ENCODE data around the gene SLC4A1AP.
"Not testable (repeated sequence)": the region's sequence is repeated elsewhere in the genome, so short reads cannot be mapped to it uniquely, and the experiment has no call there.

The SLC4A1AP gene

DNA sequence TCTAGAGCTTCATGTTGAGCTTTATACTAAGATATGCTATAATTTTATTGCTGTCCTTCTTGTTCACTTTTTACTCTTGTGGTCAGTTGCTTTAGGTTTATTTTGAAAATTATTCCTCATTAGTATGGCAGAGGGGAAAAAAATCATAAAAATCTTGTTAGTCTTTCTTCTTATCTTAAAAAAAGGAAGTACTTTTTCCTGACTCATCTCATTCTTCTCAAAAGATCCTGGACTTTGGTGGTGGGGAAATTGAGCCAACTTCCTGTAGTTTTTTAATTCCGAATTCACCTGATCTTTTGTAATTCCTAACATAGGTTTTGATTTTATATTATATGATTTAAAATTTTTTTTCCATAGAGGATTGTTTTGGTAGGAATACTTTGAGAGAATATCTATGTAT is 3.8 kb downstream of the SLC4A1AP start:
- DNase-seq (no peak), ATAC-seq (no peak)
- Mint-ChIP-seq H3K36me3 (ENCODE audit: low read depth) (peaks cover 33% of the 10 kb centered on the region), H3K4me1 (peaks cover 39% of the 10 kb centered on the region), H3K27me3 (peaks cover 2% of the 10 kb centered on the region), H3K27ac (no peak overlapping the region), H3K9me3 (no peaks in the 10 kb centered on the region), H3K4me3 (no peak overlapping the region)

DNA sequence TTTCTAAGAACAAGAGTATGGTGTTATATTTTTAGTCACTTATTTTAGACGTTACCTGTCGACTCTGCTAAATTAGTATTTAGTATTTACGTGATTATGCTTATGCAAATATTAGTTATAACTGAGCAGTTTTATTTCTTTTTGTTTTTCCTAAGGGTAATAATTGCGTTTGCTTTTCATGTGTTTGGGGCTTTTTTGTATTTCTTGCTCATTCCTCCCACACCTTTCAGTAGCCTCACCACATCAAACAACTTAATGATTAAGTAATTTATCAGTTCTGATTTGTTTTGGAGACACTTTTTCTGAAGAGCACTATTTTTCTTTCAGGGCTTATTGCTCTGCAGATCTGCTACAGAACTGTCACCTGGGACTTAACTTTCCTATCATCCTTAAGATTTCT is 7.5 kb downstream of the SLC4A1AP start:
- Mint-ChIP-seq H3K4me3 (no peak overlapping the region), H3K27ac (no peak overlapping the region), H3K36me3 (ENCODE audit: low read depth) (peaks cover 46% of the 10 kb centered on the region), H3K9me3 (no peaks in the 10 kb centered on the region), H3K27me3 (no peaks in the 10 kb centered on the region), H3K4me1 (peaks cover 12% of the 10 kb centered on the region)
- no peak for DNase-seq
- no peak for ATAC-seq

DNA sequence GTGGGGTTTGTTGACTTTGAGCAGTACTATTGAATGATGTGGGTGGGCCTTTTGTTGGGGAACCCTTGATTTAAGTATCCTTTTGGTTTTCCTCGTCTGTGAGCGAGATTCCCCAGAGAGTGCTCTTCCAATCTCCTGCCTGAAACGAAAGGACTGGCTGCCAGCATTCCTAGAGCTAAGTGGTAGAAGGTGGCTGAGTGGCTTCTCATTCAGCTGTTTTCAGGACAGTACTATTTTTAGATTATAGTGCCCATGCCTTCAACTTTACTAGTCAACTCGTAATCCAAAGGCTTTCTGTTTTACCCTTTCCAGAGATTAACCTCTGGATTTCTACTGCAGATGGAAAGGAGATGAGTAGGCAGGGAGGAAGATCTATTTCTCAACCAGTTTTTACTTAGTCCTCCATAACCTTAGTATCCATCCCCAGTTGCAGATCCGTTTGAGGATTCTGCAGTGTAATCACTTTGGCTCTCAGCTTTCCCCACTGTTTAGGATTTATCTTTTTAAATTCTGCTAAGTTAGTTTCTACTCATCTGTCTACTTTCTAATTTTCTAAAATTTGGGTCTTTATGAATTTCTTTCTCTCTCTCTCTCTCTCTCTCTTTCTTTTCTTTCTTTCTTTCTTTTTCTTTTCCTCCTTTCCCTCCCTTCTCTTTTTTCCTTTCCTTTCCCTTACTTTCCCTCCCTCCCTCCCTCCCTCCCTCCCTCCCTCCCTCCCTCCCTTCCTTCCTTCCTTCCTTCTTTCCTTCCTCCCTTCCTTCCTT is 9.2 kb downstream of the SLC4A1AP start:
- peaks cover 6% of the 10 kb centered on the region for H3K4me1 Mint-ChIP-seq
- H3K27me3 Mint-ChIP-seq = no peaks in the 10 kb centered on the region
- H3K4me3 Mint-ChIP-seq = no peak overlapping the region
- DNase-seq (no peak), ATAC-seq (no peak)
- no peak overlapping the region for H3K27ac Mint-ChIP-seq
- no peaks in the 10 kb centered on the region for H3K9me3 Mint-ChIP-seq
- H3K36me3 Mint-ChIP-seq (ENCODE audit: low read depth) = peaks cover 44% of the 10 kb centered on the region

DNA sequence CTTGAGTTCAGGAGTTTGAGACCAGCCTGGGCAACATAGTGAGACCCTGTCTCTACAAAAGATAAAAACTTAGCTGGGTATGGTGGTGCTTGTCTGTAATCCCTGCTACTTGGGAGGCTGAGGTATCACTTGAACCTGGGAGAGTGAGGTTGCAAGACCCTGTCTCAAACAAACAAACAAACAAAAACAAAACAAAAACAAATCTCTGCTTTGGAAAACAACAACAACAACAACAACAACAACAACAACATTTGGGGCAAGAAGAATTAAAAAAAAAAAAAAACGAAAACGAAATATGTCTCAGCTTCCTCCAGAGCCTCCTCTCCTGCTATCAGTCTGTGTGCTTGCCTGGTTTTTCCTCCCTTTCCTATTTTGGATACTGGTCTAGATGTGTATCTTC is 16.9 kb downstream of the SLC4A1AP start:
- ATAC-seq (no peak), DNase-seq (no peak)
- peaks cover 48% of the 10 kb centered on the region for H3K36me3 Mint-ChIP-seq (ENCODE audit: low read depth)
- no peaks in the 10 kb centered on the region for H3K27me3 Mint-ChIP-seq
- no peaks in the 10 kb centered on the region for H3K9me3 Mint-ChIP-seq
- peaks cover 37% of the 10 kb centered on the region for H3K4me1 Mint-ChIP-seq
- no peak overlapping the region for H3K27ac Mint-ChIP-seq
- H3K4me3 Mint-ChIP-seq = no peak overlapping the region

DNA sequence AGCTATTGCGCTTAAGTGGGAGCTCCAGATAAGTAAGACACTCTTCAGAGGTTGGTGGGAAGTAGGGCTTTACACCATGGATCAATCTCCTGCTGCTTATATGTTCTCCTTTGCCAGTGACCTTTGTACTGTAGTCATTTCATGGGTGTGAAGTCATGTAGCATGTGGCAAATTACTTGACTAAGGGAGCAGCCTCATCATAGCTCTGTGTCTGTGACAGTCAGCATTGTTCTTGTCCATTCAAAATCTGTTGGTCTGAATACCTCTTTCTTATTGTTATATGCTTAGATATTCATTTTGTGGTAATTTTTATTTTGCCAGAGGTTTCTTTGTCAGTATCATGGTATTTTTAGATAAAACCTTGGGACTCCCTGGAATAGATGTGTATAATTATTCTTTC is 18.2 kb downstream of the SLC4A1AP start:
- H3K4me1 Mint-ChIP-seq = peaks cover 37% of the 10 kb centered on the region
- DNase-seq = no peak
- no peaks in the 10 kb centered on the region for H3K9me3 Mint-ChIP-seq
- H3K4me3 Mint-ChIP-seq = peak overlapping the region; percentile 33
- H3K27me3 Mint-ChIP-seq = no peaks in the 10 kb centered on the region
- H3K36me3 Mint-ChIP-seq (ENCODE audit: low read depth) = peaks cover 46% of the 10 kb centered on the region
- peak; percentile 83 for ATAC-seq
- peak overlapping the region; percentile 87 for H3K27ac Mint-ChIP-seq

DNA sequence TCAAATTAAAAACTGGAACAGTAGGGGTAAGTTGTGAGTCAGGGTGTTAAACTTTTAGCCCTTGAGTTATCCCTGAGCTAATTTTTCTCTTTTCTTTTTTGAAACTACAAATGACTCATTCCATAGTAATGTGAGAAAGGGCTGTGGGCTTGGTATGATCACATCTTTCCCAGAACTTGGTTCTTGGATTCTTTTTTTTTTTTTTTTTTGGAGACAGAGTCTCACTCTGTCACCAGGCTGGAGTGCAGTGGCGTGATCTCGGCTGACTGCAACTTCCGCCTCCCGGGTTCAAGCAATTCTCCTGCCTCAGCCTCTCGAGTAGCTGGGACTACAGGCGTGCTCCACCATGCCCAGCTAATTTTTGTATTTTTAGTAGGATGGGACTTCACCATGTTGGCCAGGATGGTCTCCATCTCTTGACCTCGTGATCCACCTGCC is 18.7 kb downstream of the SLC4A1AP start:
- not testable (repeated sequence) for H3K9me3 Mint-ChIP-seq, H3K27me3 Mint-ChIP-seq, DNase-seq
- Mint-ChIP-seq H3K4me1 (peaks cover 37% of the 10 kb centered on the region), H3K36me3 (ENCODE audit: low read depth) (peaks cover 43% of the 10 kb centered on the region), H3K4me3 (peak overlapping the region; percentile 33), H3K27ac (peak overlapping the region; percentile 87)
- peak; percentile 83 for ATAC-seq

- no peak overlapping the region for H3K4me3 Mint-ChIP-seq
Observed at GRCh38 chr2:27683390-27684071, 19.8 kb downstream of the SLC4A1AP start.

DNA sequence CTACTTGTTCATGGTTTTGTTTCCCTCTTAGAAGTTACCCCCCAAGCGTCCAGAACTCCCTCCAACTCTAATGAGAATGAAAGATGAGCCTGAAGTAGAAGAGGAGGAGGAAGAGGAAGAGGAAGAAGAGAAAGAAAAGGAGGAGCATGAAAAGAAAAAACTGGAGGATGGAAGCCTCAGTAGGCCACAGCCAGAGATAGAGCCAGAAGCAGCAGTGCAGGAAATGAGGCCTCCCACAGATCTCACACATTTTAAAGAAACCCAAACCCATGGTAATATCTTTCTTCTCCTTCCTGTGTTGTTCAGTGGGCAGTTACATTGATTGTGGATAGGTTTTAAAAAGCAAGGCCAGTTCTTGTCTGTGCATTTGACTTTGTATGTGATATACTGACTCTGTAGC is 21.3 kb downstream of the SLC4A1AP start:
- DNase-seq, H3K27me3 Mint-ChIP-seq, H3K9me3 Mint-ChIP-seq, H3K4me3 Mint-ChIP-seq, ATAC-seq: not testable (repeated sequence)
- H3K36me3 Mint-ChIP-seq (ENCODE audit: low read depth) = peaks cover 36% of the 10 kb centered on the region
- peaks cover 37% of the 10 kb centered on the region for H3K4me1 Mint-ChIP-seq
- H3K27ac Mint-ChIP-seq = peak overlapping the region; percentile 53

More at GRCh38 chr2:27683390-27684071, 19.8 kb downstream of the SLC4A1AP start:
- Mint-ChIP-seq H3K27me3 (no peaks in the 10 kb centered on the region), H3K36me3 (ENCODE audit: low read depth) (peaks cover 42% of the 10 kb centered on the region), H3K9me3 (no peaks in the 10 kb centered on the region), H3K27ac (peak overlapping the region; percentile 87), H3K4me1 (peaks cover 37% of the 10 kb centered on the region)
- ATAC-seq (peak; percentile 74), DNase-seq (peak; percentile 89)

DNA sequence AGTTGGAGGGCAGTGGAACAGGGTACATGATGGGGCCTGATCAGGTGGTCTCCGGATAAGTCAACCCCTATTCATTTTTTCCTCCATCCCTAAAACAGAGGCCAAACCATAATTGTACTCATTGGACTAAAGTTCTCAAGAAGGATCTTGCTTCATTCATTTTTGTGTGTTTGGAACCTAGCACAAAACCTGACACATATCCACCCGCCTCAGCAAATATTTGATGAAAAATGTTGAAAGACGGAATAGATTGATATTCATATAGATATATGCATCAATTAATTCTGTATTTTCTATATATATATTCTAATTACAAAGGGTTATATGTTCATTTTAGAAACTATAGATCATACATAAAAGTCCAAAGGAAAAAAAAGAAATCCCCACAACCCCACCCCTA is 21.9 kb downstream of the SLC4A1AP start:
- H3K9me3 Mint-ChIP-seq = no peaks in the 10 kb centered on the region
- no peaks in the 10 kb centered on the region for H3K27me3 Mint-ChIP-seq
- ATAC-seq (no peak), DNase-seq (no peak)
- H3K4me3 Mint-ChIP-seq = no peak overlapping the region
- H3K27ac Mint-ChIP-seq = no peak overlapping the region
- H3K4me1 Mint-ChIP-seq = peaks cover 37% of the 10 kb centered on the region
- peaks cover 34% of the 10 kb centered on the region for H3K36me3 Mint-ChIP-seq (ENCODE audit: low read depth)

- ATAC-seq (no peak), DNase-seq (no peak)
- peaks cover 30% of the 10 kb centered on the region for H3K36me3 Mint-ChIP-seq (ENCODE audit: low read depth)
- H3K27me3 Mint-ChIP-seq = no peaks in the 10 kb centered on the region
- H3K4me3 Mint-ChIP-seq = no peak overlapping the region
- H3K4me1 Mint-ChIP-seq = peaks cover 28% of the 10 kb centered on the region
- H3K9me3 Mint-ChIP-seq = no peaks in the 10 kb centered on the region
- no peak overlapping the region for H3K27ac Mint-ChIP-seq
Observed at GRCh38 chr2:27687232-27687631, 23.5 kb downstream of the SLC4A1AP start.

DNA sequence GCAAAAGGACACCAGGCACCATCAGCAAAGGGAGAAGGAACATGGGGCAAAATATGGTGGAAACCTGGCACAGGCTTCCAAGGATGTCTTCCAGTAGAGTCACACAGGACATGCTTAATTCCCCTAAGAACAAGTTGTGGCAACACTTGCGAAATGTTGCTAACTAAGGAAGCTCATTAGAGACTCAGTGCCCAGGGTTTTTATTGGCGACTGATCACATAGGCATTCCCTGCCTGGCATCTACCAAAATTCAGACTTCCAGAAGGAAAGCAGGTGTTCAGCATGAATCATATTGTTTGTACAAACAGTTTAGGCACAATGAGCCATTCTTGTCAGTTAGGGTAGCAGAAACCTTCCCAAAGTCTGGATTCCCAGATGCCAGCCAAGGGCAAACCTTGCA is 25.7 kb downstream of the SLC4A1AP start:
- no peaks in the 10 kb centered on the region for H3K27me3 Mint-ChIP-seq
- H3K27ac Mint-ChIP-seq = no peak overlapping the region
- H3K36me3 Mint-ChIP-seq (ENCODE audit: low read depth) = peaks cover 27% of the 10 kb centered on the region
- peaks cover 10% of the 10 kb centered on the region for H3K4me1 Mint-ChIP-seq
- ATAC-seq (no peak), DNase-seq (no peak)
- H3K4me3 Mint-ChIP-seq = no peak overlapping the region
- no peaks in the 10 kb centered on the region for H3K9me3 Mint-ChIP-seq

GRCh38 chr2:27690052-27690451 is 26.4 kb downstream of the SLC4A1AP start:
- Mint-ChIP-seq H3K4me3 (no peak overlapping the region), H3K36me3 (ENCODE audit: low read depth) (peaks cover 23% of the 10 kb centered on the region), H3K27me3 (no peaks in the 10 kb centered on the region), H3K4me1 (peaks cover 5% of the 10 kb centered on the region), H3K27ac (no peak overlapping the region), H3K9me3 (no peaks in the 10 kb centered on the region)
- no peak for ATAC-seq
- no peak for DNase-seq

DNA sequence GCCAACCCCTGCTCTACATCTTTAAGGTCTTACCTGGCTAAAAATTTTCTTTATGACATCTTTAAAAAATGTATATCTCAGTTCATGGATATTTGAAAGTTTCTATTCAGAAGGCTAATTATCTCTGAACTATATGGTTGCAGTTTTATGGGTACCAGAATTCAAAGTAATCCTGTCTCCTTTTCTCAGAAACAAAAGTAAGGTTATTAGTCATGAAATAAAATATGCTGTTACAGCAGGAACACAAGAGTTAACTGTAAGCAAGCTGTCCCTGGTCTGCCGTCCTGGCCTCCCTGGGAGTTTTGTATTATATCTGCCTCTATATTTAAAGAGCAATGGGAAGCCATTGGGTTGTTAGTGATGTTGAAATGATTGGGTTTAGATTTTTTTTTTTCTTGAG is 34.0 kb downstream of the SLC4A1AP start:
- H3K4me1 Mint-ChIP-seq = no peaks in the 10 kb centered on the region
- H3K27me3 Mint-ChIP-seq = no peaks in the 10 kb centered on the region
- H3K36me3 Mint-ChIP-seq (ENCODE audit: low read depth) = peaks cover 11% of the 10 kb centered on the region
- ATAC-seq (no peak), DNase-seq (no peak)
- no peaks in the 10 kb centered on the region for H3K9me3 Mint-ChIP-seq
- H3K4me3 Mint-ChIP-seq = no peak overlapping the region
- H3K27ac Mint-ChIP-seq = no peak overlapping the region

GRCh38 chr2:27701676-27702075 is 38.0 kb downstream of the SLC4A1AP start:
- Mint-ChIP-seq H3K9me3 (no peaks in the 10 kb centered on the region), H3K36me3 (ENCODE audit: low read depth) (peaks cover 3% of the 10 kb centered on the region), H3K27ac (no peak overlapping the region), H3K27me3 (peaks cover 3% of the 10 kb centered on the region), H3K4me1 (peaks cover 16% of the 10 kb centered on the region), H3K4me3 (no peak overlapping the region)
- ATAC-seq (no peak), DNase-seq (no peak)

DNA sequence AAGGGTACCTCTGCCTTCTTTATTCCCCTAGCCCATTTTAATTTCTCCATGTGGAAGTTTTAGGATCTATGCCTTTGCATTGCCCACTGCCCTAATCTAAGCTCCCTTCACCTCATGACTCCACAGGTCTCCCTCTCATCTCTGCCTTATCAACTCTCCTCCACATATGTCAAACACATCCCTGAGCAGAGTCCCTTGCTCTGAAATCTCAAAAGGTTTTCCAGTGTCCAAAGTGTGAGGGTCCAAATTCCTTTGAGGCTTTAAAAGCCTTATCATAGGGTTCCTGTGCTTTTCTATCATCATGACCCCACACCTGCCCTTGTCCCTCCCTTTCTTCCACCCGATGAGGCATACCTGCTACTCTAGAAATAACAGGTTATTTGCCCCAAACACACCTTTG is 38.6 kb downstream of the SLC4A1AP start:
- Mint-ChIP-seq H3K9me3 (no peaks in the 10 kb centered on the region), H3K27ac (no peak overlapping the region), H3K36me3 (ENCODE audit: low read depth) (peaks cover 3% of the 10 kb centered on the region), H3K27me3 (peaks cover 3% of the 10 kb centered on the region), H3K4me3 (no peak overlapping the region), H3K4me1 (peaks cover 16% of the 10 kb centered on the region)
- ATAC-seq (no peak), DNase-seq (no peak)

All from activated naive CD8-positive, alpha-beta T cell treated with anti-CD3 and anti-CD28 coated beads, Interleukin-2, amount 50 U/mL, for 24 hours (primary cell).